Activated B cell treated with CpG ODN at 0.5 μM for 24 hours (primary cell): Measurements from ENCODE around the gene TMEM238L. TPM values are rescaled to one million over a fixed set of nuclear protein-coding genes. Genes with fewer than 3 reads are reported as not detected.

ENCODE experiments used
- ATAC-seq: fragments of 200-7000 bp; cut with Tn5 transposase; one replicate; pipeline ENCODE4 v1.10.0; 2021; ENCODE audit warnings: low read depth, mild to moderate bottlenecking, moderate library complexity
- CTCF ChIA-PET: fragments of 350-600 bp; sonication (Branson Sonifier 250); formaldehyde crosslinking; loops from one replicate; lab custom pipeline; 2021; ENCODE audit warnings: antibody characterized with exemption; lab: Charles Lee
- POLR2A ChIA-PET: fragments of 350-600 bp; sonication (Branson Sonifier 250); formaldehyde crosslinking; loops from one replicate; lab custom pipeline; 2021; ENCODE audit warnings: antibody characterized with exemption; lab: Charles Lee
- DNase-seq: peaks from one replicate; pipeline ENCODE4 v3.0.0; 2022
- H3K27ac Mint-ChIP-seq: one replicate; pipeline ENCODE4 v1.8.0; 2020; ENCODE audit warnings: mixed read lengths
- H3K27me3 Mint-ChIP-seq: one replicate; pipeline ENCODE4 v1.8.0; 2021; ENCODE audit warnings: mixed read lengths
- H3K36me3 Mint-ChIP-seq: one replicate; pipeline ENCODE4 v1.8.0; 2021; ENCODE audit warnings: low read depth, mixed read lengths
- H3K4me1 Mint-ChIP-seq: one replicate; pipeline ENCODE4 v1.8.0; 2021; ENCODE audit warnings: mixed read lengths
- H3K4me3 Mint-ChIP-seq: one replicate; pipeline ENCODE4 v1.8.0; 2020; ENCODE audit warnings: mild to moderate bottlenecking, mixed read lengths
- H3K9me3 Mint-ChIP-seq: one replicate; pipeline ENCODE4 v1.8.0; 2020; ENCODE audit warnings: mixed read lengths
- intact Hi-C: fragments of 100-400 bp; cut with micrococcal nuclease; formaldehyde crosslinking; loops from one replicate; pipeline ENCODE4 v1.15.1; 2024
- total RNA-seq: library from RNA; stranded (reverse); gene quantifications from 2 replicates; pipeline ENCODE4 v1.2.3, GENCODE V29; 2022
- TF ChIP-seq, protein P1 (sequence below): fragments of 200-600 bp; IDR thresholded peaks from one replicate; pipeline ENCODE4 v1.8.0; 2022; ENCODE audit warnings: antibody characterized with exemption, mild to moderate bottlenecking

Gene TMEM238L
- total RNA-seq, 1 donor from 2014 or later = not detected

GRCh38 chr17:10815319-10815718, 11.4 kb upstream of the TMEM238L start:
- intact Hi-C loops = no loop called here
- ChIA-PET CTCF (no interaction called here), POLR2A (no interaction called here)
- Mint-ChIP-seq H3K36me3 (no peaks in the 10 kb centered on the region), H3K4me3 (no peak overlapping the region), H3K4me1 (no peaks in the 10 kb centered on the region), H3K9me3 (no peaks in the 10 kb centered on the region), H3K27ac (no peak overlapping the region), H3K27me3 (peaks cover 3% of the 10 kb centered on the region)
- ATAC-seq (no peak), DNase-seq (no peak)
- TF ChIP-seq, protein P1, sequence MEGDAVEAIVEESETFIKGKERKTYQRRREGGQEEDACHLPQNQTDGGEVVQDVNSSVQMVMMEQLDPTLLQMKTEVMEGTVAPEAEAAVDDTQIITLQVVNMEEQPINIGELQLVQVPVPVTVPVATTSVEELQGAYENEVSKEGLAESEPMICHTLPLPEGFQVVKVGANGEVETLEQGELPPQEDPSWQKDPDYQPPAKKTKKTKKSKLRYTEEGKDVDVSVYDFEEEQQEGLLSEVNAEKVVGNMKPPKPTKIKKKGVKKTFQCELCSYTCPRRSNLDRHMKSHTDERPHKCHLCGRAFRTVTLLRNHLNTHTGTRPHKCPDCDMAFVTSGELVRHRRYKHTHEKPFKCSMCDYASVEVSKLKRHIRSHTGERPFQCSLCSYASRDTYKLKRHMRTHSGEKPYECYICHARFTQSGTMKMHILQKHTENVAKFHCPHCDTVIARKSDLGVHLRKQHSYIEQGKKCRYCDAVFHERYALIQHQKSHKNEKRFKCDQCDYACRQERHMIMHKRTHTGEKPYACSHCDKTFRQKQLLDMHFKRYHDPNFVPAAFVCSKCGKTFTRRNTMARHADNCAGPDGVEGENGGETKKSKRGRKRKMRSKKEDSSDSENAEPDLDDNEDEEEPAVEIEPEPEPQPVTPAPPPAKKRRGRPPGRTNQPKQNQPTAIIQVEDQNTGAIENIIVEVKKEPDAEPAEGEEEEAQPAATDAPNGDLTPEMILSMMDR = no peak

DNA sequence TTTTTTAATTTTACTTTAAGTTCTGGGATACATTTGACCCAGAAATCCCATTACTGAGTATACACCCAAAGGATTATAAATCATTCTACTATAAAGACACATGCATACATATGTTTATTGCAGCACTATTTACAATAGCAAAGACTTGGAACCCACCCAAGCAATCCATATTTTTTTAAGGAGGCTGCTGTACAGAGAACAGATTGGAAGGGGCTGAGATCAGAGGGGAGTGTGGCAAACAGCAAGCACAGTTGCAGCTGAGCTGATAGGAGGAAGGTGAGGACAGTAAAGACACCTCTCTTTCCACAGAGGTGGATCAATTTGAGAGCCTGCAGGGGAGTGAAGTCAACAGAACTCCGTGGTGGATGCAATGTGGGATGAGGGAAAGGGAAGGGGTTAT, 10.2 kb upstream of the TMEM238L start:
- TF ChIP-seq, protein P1 = no peak
- ChIA-PET CTCF (no interaction called here), POLR2A (no interaction called here)
- no peak overlapping the region for H3K27ac Mint-ChIP-seq
- H3K4me3 Mint-ChIP-seq = no peak overlapping the region
- ATAC-seq (no peak), DNase-seq (no peak)
- H3K9me3 Mint-ChIP-seq = no peaks in the 10 kb centered on the region
- no peaks in the 10 kb centered on the region for H3K4me1 Mint-ChIP-seq
- no peaks in the 10 kb centered on the region for H3K36me3 Mint-ChIP-seq
- H3K27me3 Mint-ChIP-seq = peaks cover 3% of the 10 kb centered on the region
- intact Hi-C loops = no loop called here

DNA sequence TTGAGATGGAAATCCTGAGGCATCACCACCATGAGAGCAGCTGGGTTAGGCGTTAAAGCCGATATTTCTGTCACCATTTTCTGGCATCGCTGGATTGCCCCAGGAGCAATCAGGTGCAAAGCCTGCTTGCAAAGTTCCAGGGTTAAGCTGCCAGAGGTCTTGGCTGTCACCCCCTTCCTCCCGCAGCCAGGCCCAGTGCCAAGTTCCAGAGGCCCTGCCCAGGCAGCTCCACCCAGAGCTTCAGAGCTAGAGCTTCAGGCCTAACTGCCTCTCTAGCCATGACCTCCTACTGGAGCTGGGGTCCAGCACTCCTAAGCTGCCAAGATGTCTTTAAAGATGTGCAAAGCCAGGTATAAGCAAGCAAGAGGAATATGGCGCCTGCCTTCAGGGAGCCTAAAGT, 8.8 kb upstream of the TMEM238L start:
- ChIA-PET POLR2A (no interaction called here), CTCF (no interaction called here)
- no peak for DNase-seq
- Mint-ChIP-seq H3K9me3 (no peaks in the 10 kb centered on the region), H3K4me1 (no peaks in the 10 kb centered on the region), H3K36me3 (no peaks in the 10 kb centered on the region), H3K27me3 (peaks cover 3% of the 10 kb centered on the region), H3K4me3 (no peak overlapping the region), H3K27ac (no peak overlapping the region)
- intact Hi-C loops = no loop called here
- no peak for ATAC-seq
- TF ChIP-seq, protein P1 = no peak

GRCh38 chr17:10809605-10810004, 5.7 kb upstream of the TMEM238L start:
- intact Hi-C loops = no loop called here
- TF ChIP-seq, protein P1 = no peak
- ATAC-seq (no peak), DNase-seq (no peak)
- Mint-ChIP-seq H3K4me3 (no peak overlapping the region), H3K27me3 (no peaks in the 10 kb centered on the region), H3K9me3 (no peaks in the 10 kb centered on the region), H3K27ac (no peak overlapping the region), H3K4me1 (no peaks in the 10 kb centered on the region), H3K36me3 (no peaks in the 10 kb centered on the region)
- ChIA-PET CTCF (no interaction called here), POLR2A (no interaction called here)

DNA sequence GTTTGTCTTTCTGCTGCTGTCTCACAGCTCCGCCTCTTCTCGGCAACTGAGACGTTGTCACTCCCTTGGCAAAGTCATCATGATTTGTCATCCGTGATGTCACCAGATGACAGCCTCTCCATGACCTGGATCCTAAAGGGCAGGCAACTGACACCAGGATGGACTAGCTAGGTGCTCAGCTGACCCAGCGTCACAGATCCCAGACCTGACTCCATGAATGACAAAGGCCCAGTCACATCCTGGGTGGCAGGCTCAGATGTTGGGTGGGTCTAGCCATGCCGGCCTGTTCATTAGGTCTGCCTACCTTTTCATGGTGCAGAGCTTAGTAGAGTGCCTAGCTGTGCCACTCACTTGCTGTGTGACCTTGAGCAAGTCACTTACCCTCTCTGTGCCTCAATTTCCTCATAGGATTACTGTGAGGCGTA, 3.8 kb upstream of the TMEM238L start:
- POLR2A ChIA-PET = no interaction called here
- H3K9me3 Mint-ChIP-seq = no peaks in the 10 kb centered on the region

More for the DNA sequence above, 3.8 kb upstream of the TMEM238L start:
- CTCF ChIA-PET = no interaction called here
- intact Hi-C loops = no loop called here
- Mint-ChIP-seq H3K4me3 (no peak overlapping the region), H3K27me3 (no peaks in the 10 kb centered on the region), H3K4me1 (no peaks in the 10 kb centered on the region), H3K27ac (no peak overlapping the region), H3K36me3 (no peaks in the 10 kb centered on the region)
- ATAC-seq (no peak), DNase-seq (no peak)
- TF ChIP-seq, protein P1 = no peak
